ENCODE results near the gene PGAP6.

DNA sequence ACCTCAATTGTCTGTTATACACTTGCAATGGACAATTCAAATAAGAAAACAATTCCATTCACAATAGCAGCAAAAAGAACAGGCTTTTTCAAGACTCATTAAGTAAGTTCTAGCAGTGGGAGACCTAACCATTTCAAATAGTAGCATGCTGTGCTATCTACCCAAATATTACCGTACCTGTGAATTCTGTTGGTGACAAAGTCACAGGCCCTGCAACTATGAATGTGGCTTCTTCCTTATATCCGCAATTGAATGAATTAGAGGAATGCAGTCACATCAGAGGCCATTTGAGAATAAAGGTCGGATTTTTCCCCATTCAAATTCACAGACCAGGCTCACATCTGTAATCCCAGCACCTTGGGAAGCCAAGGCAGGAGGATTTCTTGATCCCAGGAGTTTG is 14.4 kb upstream of the PGAP6 start:
- TF ChIP-seq, protein P1, sequence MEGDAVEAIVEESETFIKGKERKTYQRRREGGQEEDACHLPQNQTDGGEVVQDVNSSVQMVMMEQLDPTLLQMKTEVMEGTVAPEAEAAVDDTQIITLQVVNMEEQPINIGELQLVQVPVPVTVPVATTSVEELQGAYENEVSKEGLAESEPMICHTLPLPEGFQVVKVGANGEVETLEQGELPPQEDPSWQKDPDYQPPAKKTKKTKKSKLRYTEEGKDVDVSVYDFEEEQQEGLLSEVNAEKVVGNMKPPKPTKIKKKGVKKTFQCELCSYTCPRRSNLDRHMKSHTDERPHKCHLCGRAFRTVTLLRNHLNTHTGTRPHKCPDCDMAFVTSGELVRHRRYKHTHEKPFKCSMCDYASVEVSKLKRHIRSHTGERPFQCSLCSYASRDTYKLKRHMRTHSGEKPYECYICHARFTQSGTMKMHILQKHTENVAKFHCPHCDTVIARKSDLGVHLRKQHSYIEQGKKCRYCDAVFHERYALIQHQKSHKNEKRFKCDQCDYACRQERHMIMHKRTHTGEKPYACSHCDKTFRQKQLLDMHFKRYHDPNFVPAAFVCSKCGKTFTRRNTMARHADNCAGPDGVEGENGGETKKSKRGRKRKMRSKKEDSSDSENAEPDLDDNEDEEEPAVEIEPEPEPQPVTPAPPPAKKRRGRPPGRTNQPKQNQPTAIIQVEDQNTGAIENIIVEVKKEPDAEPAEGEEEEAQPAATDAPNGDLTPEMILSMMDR (IDR thresholded peaks at IDR 0.05): no peak
- TF ChIP-seq, protein P2, sequence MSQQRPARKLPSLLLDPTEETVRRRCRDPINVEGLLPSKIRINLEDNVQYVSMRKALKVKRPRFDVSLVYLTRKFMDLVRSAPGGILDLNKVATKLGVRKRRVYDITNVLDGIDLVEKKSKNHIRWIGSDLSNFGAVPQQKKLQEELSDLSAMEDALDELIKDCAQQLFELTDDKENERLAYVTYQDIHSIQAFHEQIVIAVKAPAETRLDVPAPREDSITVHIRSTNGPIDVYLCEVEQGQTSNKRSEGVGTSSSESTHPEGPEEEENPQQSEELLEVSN (IDR thresholded peaks at IDR 0.05; ENCODE audit: borderline replicate concordance, low read depth): no peak
